EL (cell line): ENCODE results near the gene RTBDN.
"Not testable (repeated sequence)": the region's sequence is repeated elsewhere in the genome, so short reads cannot be mapped to it uniquely, and the experiment has no call there.

Source experiments
- DNase-seq: peaks from one replicate; pipeline ENCODE4 v3.0.0-alpha.2; 2016

Gene RTBDN

DNA sequence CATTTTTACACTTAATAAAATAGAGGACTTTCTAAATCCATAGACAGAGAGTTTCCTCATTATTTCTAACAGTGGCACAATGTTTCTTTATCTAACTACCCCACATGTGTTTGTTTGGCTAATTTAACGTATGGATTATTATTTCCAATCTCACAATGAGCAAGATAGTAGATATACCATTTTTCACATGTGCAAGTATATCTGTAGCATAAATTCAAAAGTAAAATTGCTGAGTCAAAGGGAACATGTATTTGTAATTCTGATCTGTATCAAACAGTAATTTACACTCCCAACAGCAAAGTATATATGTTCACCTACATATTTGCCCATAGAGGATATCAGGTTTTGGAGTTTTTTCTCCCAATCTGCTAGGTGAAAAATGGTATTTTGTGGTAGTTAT is 22.3 kb upstream of the RTBDN start:
- no peak for DNase-seq

DNA sequence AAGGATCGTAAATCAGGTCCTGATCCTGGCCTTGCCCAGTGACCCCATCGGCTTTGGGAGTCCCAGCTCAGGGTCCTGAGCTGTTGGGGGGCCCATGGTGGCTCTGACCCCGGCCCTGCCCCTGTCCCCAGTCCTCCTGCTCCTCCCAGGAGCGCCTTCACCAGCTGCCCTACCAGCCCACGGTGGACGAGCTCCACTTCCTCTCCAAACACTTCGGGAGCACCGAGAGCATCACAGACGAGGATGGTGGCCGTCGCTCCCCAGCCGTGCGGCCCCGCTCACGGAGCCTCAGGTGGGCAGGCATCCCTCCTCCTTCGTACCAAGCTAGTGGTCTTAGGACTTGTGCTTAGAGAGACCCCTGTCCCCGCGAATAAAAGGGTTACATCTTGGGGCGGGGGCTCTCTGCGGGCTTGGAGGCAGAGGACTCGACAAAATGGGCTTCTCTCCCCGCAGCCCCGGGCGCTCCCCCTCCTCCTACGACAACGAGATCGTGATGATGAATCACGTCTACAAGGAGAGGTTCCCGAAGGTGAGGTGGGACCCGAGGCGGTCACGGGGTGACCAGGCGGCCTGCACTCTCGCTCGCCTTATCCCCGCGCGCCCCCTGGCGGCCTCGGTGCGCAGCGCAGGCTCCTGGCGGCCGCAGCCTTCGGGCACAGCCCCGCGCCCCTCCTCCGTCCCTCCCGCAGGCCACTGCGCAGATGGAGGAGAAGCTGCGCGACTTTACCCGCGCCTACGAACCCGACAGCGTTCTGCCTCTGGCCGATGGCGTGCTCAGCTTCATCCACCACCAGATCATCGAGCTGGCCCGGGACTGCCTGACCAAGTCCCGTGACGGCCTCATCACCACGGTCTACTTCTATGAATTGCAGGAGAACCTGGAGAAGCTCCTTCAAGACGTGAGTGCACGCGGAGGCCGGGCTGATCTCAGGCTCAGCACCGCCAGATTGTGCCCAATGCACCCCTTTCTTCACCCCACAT is 13.1 kb upstream of the RTBDN start:
- peak; percentile 82 for DNase-seq

DNA sequence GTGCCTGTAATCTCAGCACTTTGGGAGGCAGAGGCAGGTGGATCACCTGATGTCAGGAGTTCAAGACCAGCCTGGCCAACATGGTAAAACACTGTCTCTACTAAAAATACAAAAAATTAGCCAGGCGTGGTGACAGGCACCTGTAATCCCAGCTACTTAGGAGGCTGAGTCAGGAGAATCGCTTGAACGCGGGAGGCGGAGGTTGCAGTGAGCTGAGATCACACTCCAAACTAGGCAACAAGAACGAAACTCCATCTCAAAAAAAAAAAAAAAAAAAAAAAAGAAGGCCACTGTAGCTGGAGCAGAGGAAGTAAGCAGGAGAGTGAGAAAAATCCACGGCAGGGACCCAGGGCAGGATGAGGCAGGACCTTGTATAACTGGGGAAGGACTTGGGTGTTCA is 12.2 kb upstream of the RTBDN start:
- DNase-seq, result not testable (repeated sequence)

DNA sequence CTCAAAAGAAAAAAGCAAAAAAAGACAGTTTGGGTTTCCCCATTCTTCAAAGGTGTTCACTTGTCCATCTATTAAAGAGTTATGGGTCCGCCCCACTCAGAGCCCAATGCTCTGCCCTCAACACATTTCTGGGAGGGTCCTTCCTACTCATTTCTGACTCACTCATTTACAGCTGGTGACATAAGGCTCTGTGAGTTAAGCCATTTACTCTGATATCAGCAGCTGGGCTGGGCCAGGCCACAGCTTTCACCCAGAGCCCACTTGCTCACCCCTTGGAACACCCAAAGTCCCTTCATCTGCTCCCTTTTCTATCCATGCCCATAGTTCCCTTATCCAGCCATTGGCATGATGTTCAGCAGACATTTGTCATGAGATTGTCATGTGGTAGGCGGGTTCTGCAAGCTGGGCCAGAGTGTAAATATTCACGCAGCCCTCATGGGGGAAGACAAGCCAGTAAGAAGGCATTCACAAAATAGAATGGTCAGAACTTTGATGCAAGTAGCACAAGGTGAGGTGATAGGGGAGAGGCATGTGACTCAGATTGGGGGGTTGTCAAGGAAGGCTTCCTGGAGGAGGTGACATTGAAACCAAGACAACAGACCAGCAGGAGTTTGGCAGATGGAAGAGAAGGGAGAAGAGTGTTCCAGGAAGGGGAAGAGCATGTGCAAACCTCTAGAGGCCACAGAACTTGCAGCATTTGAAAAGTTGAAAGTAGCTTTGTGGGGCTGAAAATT is 9.8 kb upstream of the RTBDN start:
- no peak for DNase-seq

DNA sequence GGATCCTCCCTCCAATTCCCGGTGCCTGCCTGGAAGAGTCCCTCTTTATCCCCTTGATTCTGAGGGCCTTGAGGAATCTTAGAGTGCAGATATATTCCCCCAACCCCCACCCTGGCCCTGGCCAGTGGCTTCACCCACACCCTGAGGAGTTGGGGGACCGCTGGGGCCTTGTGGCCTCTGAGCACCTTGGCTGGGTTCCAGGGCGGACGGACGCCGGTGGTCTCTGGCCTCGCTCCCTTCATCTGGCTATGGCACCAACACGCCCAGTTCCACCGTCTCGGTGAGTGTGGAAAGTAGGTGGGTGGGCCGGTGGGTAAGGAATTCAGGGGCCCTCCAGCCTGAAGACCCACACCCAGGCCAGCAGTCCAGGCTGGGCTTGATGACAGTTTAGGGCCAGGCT is 8.9 kb upstream of the RTBDN start:
- no peak for DNase-seq

DNA sequence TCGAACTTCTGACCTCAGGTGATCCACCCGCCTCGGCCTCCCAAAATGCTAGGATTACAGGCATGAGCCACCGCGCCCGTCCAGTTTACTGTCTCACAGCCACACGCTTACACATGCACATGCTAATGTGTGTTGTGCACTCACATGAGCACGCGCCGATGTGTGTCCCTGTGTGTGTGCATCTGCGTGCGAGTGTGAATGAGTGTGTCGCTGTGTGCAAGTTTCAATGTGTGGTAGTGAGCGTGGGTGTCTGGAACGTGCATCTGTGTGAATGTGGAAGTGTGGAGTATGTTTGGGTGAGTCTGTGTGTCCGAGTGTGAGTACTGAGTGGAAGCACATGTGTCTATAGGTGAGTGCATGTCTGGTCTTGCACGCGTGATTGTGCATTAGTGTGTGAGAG is 8.1 kb upstream of the RTBDN start:
- no peak for DNase-seq

DNA sequence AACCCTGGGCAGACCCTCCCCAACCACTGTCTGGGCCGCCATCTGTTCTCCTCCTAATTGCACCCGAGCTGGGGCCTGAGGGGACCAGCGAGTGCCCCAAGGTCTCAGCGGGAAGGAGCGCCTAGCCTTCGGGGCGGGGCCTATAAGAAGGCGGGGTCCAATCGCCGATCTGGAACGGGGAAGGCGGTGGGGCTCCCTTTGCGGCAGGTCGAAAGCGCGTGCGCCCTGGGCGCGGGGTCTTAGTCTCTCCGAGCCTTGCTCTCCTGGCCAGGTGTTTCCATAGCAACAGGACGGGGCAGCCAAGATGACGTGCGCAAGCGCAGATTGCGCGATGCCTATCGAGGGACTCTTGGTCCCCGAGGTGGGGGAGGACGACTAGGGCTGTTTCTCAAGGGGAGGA is 6.7 kb upstream of the RTBDN start:
- DNase-seq, result peak; percentile 19

DNA sequence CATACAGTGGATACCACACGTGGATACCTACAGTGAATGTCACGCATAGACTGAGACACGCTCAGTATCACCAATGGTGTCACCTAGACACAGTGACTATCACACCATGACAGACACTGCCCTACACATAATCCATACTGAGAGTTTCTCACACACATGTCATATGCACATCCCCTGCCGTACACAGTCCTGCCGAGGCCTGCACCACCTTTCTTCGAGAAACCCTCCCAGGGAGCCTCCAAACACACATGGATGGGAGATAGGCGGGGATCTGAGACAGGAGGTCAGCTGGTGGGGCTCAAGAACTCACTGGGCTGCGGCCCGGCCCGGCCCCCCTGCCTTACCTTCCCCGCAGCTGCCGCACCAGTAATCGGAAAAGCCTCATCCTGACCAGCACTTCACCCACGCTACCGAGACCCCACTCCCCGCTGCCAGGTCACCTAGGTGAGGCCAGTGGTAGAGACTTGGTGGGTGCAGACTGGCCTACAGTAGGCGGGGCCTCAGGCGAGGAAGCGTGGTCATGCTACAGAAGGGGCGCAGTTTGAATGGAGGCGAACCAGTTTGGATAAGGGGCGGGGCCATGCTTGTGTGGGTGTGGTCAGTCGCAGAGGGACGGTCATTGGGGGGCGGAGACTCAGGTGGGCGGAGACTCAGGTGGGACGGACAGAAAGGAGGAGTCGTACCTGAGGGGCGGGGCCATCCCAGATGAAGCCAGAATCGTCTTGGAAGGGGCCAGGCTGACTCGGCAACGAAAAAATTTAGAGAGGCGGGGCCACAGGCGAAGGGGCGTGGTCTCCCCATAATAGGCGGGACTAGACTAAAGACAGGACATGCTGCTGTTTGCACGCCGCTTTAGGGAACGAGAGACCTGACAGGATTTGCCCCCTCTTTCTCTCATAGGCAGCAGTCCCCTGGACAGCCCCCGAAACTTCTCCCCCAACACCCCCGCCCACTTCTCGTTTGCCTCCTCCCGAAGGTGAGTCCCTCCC is 6.0 kb upstream of the RTBDN start:
- peak; percentile 85 for DNase-seq

DNA sequence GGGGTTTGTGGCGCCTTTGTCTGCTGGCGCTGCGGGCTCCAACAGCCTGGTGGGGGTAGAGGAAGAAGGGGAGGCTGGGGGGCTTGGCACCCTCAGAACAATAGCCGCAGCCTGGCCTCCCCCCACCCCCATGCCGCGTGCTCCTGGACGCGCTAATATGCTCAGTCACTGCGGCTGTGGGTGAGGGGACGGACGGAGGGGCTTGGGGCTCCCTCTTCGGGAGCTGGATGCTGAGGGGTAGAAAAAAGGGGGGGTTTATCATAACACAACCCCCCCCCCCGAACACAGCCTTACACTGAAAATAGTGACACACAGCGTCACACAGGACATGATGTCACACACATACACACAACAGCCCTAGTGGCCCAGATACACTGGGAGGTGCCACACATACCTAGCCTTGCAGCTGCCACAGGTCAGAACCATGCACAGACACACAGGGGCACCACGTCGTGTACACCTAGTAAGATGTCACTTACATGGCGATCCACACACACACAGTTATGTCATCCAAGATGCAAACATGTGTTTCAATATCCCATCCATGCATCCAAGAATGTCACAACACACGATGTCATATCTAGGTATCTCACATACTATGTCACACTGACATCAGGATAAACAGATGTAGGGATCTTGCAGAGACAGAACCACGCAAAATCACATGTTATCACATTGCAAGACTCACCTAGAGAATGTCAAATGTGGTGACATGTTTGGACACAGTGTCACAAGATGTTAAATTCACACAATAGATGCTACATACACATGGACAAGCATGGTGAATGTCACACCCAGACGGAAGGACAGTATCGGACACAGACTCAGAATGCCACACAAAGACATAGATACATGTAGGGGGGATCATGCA is 4.7 kb upstream of the RTBDN start:
- no peak for DNase-seq

DNA sequence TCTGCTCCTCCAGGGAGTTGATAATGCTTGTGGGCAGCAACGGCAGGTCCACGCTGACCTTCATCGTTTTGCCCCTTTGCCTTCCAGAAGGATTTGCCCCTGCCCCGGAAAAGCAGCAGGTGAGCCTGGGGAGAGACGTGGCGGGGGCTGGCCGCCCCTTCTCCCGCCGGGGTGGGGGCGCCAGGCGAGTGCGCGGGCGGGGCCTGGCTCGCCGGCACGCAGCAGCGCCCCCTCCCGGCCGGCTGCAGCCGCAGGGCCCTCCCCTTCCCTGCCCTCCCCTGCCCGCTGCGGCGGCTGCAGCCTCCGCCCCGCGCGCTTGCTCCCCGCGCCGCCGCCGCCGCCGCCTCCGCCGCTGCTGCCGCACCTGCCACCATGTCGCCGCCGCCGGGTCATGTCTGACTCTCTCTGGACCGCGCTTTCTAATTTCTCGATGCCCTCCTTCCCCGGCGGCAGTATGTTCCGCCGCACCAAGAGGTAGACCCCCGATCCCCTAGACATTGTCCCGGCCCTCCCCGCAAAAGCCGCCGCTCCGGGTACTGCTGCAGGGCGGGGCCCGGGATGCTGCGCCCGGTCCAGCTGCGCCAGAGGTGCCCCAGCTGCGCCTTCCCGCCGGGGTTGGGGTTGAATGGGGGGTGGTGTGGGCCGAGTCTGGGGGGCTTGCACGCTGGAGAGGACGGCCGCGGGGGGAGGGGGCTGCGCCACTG is 4.0 kb upstream of the RTBDN start, which contains the start of gene MAST1:
Gene MAST1 (plus strand): TSS at position 334 of the 704 bp plus-strand sequence. CDS start 58 bp downstream, at position 392.
- peak; percentile 24 for DNase-seq

DNA sequence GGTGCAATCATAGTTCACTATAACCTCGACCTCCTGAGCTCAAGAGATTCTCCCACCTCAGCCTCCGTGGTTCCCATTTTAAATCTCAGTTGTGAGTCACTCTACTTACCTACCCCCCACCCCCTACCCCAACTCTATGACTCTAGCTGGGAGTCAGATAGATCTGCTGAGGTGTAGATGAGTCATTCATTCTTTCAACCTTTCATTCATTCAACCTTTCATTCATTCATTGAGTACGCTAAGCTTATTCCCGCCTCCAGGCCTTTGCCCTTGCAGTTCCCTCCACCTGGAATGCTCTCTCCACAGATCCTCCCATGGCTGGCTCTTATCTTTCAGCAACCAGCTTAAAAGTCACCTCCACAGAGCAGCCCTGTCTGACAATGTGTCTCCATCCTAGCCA is 2.8 kb upstream of the RTBDN start:
- DNase-seq, result no peak

DNA sequence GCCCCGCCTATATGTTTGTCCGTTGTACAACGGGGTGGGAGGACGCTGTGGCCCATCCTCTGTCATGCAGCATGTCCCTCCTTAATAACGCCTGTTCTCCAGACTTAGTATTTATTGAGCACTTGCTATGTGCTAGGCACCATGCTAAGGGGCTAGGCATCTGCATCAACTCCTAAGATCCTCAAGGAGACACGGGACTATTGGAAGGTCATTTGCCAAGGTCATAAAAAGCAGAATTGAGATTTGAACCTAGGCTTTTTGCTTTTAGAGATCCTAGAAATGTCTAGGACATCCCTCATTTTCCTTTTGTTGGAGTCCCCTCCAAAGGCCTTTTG is 2.1 kb upstream of the RTBDN start:
- DNase-seq, result no peak

DNA sequence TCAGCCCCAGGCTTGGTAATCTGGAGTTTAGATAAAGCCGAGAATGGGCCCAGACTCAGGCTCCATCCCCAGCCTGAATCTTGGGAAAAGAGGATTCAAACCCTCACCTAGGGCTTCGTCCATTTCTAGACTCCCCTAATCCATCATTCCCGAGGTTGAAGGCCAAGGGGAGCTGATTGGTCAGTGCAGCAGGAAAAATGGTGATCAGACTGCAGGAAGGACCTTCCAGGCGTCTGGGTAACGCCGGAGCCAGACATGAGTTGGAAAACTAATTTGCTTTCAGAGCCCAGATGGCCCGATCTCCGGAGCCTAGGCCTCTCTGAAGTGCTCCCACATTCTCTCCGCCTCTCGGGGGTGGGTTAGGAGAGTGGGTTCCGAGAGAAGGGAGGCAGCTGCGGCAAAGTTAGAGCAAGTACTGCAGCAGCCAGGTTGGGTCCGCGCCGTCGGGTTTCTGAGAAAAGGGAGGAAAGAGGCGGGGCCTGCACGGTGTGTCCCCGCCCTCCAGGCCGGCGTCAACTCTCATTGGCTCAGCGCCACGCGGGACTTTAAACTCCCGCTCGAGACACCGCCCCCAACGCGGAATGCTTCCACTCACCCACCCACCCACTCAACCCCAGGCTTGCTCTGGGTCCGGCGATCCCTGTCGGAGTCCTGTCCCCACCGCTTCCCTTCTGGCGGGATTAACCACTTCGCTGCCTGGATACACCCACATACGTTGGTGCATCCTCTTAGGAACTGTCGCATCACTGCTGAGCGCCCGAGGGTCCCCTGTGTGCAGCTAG is 788 bp upstream of the RTBDN start:
- peak; percentile 33 for DNase-seq

DNA sequence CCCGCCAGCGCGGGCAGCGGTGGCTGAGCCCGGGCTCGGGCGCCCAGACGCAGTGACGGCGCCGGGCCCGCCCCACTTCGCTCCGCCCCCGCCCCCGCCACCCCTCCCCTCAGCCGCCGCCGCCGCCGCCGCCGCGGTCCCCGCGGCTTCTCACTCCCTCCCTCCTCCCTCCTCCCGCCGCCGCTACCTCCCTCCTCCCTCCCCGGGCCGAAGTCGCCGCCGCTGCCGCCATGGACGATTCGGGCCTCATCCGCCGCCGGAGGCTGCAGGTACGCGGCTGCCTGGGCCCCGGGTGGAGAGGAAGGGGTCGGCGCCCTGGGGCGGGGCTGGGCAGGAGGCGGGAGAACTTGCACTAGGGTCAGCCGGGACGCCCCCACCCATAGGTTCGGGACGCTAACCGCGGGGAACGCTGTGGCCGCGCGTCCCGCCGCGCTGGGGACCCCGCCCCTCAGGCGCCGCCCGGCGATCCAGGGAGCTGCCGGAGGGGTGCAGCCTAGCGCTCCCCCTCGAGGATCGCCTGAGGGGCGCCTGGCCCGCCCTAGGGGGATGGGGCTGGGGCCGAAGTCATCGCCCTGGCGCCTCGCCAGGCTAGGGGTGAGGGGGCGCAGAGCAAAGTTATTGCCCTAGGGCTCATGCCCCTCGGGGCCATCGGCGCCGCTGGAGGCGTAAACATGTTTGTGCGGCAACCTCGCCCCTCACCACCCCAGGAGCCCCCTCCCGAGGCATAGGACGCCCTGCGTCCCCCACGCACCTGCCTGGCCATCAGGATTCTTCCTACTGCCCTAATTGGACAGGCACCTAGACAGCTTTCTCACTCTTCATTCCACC is 427 bp downstream of the RTBDN start:
- DNase-seq, result peak; percentile 31

DNA sequence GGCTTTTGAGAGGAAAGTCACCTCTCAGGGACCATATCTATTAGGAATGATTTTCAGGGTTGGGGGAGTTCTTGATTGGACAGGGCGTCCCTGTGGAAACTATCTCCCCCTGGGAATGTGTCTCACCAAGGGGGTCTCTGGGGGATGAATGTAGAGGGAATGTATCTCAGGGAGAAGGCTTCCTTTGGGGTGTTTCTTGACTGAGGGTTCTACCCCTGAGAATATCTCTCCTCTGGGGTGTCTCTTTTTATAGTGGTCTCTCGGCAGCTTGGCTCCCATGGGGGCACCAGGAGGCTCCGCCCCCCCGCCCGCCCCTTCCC is 1.0 kb downstream of the RTBDN start:
- no peak for DNase-seq

DNA sequence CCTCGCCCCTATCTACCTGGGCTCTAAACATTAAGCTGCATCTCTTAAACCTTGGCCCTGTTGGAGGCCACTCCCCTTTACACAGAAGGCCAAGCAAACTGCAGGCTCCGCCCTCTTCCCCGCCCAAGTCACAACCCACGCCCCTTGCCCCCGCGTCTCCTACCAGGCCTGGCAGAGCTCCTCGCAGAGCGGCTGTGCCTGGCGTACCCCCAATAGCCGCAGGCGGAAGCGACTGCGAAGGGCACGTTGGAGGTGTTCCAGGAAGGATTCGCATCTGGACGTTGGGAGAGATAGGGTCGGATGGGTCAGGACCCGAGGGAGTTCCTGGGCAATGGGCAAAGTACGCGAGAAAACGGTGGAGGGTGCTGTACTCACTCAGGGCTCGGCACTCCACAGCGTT is 5.9 kb downstream of the RTBDN start:
- peak; percentile 61 for DNase-seq

DNA sequence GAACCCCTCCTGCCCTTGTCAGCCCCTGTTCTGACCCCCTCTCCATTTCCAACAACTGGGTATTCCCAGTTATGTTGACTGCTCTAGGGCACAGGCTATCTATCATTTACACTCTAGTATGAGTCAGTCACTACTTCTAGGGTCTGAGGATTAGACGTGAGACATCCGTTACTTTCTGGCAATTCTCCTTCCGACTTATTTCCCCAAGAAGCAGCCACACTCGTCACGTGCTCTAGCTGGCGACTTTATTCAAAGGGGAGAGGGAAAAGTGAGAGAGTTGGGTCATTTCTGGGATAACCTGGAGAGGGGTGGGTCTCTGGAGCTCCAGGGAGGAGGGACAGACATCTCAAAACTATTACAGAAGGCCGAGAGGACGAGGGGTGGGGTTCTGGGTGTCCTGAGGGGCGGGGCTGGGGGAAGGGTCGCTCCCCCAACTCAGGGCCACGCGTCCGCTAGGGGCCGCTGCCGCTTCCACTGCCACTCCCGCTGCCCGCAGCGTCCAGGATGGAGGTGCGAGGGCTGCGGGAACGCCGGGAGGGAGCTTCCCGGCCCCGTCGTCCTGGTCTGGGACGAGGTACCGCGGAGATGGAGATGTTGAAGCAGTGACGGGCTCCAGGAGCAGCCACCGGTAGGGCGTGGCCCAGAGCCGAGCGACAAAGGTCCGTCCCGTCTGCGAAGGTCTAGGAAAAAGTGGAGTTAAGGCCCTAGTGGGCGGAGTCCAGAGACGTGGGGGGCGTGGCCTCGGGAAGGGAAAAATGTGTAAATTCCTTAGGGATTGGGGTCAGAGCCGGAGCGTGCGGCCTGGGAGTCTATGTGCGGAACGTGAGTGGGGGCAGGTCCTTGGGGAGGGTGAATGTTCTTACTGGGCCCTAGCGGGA is 8.9 kb downstream of the RTBDN start:
- peak; percentile 29 for DNase-seq

DNA sequence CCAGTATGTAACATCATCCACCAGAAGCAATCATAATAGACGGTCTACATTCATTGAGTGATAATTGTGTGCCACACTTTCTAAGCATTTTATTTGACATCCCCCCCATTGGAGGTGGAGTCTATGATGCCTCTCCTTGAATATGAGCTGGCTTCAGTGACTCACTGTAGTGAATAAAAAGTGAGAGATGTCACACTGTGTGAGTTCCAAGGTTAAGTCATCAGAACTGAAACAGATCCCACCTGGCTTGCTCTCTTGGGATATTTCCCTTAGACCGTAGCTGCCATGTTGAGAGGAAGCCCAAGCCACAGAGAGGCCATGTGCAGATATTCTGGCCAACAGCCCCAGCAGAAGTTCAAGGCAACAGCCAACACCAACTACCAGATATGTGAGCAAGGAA is 12.6 kb downstream of the RTBDN start:
- DNase-seq, result no peak

DNA sequence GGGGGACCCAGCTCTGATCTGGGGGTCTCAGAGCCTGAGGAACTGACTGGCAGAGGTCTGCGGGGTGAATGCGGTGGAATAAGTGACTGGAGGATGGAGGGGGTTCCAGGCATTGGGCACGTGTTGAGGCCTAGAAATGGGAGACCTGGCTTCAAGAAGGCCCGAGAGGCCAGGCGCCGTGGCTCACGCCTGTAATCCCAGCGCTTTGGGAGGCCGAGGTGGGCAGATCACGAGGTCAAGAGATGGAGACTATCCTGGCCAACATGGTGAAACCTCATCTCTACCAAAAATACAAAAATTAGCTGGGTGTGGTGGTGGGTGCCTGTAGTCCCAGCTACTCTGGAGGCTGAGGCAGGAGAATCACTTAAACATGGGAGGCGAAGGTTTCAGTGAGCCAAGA is 16.6 kb downstream of the RTBDN start:
- DNase-seq, result not testable (repeated sequence)
